ENCODE results near the gene WDR90. TPM values are rescaled to one million over a fixed set of nuclear protein-coding genes. Genes with fewer than 3 reads are reported as not detected.

WDR90 gene
- total and polyA plus RNA-seq, 2 of the 13 experiments (the other 11 are each of a cell fraction or from before 2014, with no cell fraction given): 14.9 to 28.9 TPM

DNA sequence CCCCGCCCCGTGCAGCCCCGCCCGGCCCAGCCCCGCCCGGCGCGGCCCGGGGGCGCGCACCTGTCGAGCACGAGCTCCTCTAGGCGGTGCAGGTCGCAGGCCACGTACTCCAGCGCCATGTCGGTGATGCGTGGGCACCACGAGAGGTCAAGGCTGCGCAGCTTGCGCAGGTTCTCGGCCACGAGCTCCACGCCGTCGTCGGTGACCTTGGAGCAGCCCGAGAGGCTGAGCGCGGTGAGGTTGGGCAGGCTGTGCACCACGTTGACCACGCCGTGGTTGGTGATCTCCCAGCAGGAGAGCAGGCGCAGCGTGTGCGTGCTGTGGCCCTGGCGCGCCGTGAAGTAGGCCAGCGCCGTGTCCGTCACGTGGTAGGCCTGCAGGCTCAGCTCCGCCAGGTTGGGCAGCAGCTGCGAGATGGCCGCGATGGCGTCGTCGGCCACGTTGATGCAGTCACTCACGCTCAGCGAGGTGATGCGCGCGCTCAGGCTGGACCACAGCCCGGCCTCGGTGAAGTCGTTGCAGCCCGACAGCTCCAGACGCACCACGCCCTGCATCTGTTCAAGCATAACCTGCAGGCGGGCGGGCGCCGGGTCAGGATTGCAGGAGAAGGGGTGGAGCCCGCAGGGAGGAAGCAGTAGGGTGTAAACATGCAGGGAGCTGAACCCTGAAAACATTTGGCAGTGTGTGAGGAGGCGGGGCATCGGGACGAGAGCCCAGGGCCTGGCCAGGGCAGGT is 46.4 kb downstream of the WDR90 start (continued):
- no peak for TF ChIP-seq SCMH1 (CRISPR knock-in tag; IDR thresholded peaks at IDR 0.05; ENCODE audit: borderline replicate concordance)
- no peak for TF ChIP-seq SMC3 (IDR thresholded peaks at IDR 0.05; ENCODE audit: low read length)
- peak; percentile 76; the same call in 1 of the 2 replicates for TF ChIP-seq ZFP36L1 (CRISPR knock-in tag; IDR thresholded peaks at IDR 0.05)
- TF ChIP-seq, protein P1, sequence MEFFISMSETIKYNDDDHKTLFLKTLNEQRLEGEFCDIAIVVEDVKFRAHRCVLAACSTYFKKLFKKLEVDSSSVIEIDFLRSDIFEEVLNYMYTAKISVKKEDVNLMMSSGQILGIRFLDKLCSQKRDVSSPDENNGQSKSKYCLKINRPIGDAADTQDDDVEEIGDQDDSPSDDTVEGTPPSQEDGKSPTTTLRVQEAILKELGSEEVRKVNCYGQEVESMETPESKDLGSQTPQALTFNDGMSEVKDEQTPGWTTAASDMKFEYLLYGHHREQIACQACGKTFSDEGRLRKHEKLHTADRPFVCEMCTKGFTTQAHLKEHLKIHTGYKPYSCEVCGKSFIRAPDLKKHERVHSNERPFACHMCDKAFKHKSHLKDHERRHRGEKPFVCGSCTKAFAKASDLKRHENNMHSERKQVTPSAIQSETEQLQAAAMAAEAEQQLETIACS (CRISPR knock-in tag; IDR thresholded peaks at IDR 0.05): peak; percentile 90
- TF ChIP-seq CCAR2 (optimal IDR thresholded peaks at IDR 0.05; ENCODE audit: low read depth, low read length): no peak
- TF ChIP-seq MED1 (CRISPR knock-in tag; IDR thresholded peaks at IDR 0.05): 0 out of 2 replicates have a peak, but pooled peaks have one; percentile 28
- TF ChIP-seq ELF1 (CRISPR knock-in tag; IDR thresholded peaks at IDR 0.05): no peak
- TF ChIP-seq, protein P2, sequence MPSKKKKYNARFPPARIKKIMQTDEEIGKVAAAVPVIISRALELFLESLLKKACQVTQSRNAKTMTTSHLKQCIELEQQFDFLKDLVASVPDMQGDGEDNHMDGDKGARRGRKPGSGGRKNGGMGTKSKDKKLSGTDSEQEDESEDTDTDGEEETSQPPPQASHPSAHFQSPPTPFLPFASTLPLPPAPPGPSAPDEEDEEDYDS (CRISPR knock-in tag; IDR thresholded peaks at IDR 0.05): no peak
- TF ChIP-seq, protein P3, sequence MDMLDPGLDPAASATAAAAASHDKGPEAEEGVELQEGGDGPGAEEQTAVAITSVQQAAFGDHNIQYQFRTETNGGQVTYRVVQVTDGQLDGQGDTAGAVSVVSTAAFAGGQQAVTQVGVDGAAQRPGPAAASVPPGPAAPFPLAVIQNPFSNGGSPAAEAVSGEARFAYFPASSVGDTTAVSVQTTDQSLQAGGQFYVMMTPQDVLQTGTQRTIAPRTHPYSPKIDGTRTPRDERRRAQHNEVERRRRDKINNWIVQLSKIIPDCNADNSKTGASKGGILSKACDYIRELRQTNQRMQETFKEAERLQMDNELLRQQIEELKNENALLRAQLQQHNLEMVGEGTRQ (IDR thresholded peaks at IDR 0.05; ENCODE audit: low read depth, low read length): peak; percentile 40; the same call in 1 of the 2 replicates
- TF ChIP-seq, protein P3 (CRISPR knock-in tag; IDR thresholded peaks at IDR 0.05; ENCODE audit: borderline replicate concordance): no peak
- TF ChIP-seq ZNF878 (CRISPR knock-in tag; IDR thresholded peaks at IDR 0.05): no peak
- no peak for TF ChIP-seq ZNF530 (CRISPR knock-in tag; IDR thresholded peaks at IDR 0.05; ENCODE audit: low read depth)
- TF ChIP-seq SATB2 (CRISPR knock-in tag; IDR thresholded peaks at IDR 0.05): no peak
- no peak for TF ChIP-seq KLF11 (CRISPR knock-in tag; IDR thresholded peaks at IDR 0.05)
- TF ChIP-seq IKZF4 (CRISPR knock-in tag; IDR thresholded peaks at IDR 0.05; ENCODE audit: borderline replicate concordance, low read depth, not compliant biosample characterization): peak; percentile 75
- TF ChIP-seq ARHGAP35 (CRISPR knock-in tag; IDR thresholded peaks at IDR 0.05; ENCODE audit: borderline replicate concordance): peak; percentile 77
- 0 out of 2 replicates have a peak, but pooled peaks have one; percentile 44 for TF ChIP-seq ZNF552 (CRISPR knock-in tag; IDR thresholded peaks at IDR 0.05; ENCODE audit: borderline replicate concordance)
- TF ChIP-seq, protein P4, sequence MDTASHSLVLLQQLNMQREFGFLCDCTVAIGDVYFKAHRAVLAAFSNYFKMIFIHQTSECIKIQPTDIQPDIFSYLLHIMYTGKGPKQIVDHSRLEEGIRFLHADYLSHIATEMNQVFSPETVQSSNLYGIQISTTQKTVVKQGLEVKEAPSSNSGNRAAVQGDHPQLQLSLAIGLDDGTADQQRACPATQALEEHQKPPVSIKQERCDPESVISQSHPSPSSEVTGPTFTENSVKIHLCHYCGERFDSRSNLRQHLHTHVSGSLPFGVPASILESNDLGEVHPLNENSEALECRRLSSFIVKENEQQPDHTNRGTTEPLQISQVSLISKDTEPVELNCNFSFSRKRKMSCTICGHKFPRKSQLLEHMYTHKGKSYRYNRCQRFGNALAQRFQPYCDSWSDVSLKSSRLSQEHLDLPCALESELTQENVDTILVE (CRISPR knock-in tag; IDR thresholded peaks at IDR 0.05): 0 out of 2 replicates have a peak, but pooled peaks have one; percentile 24
- TF ChIP-seq ZBTB38 (CRISPR knock-in tag; IDR thresholded peaks at IDR 0.05): peak; percentile 75
- peak; percentile 89; the same call in 1 of the 2 replicates for TF ChIP-seq KDM5B (CRISPR knock-in tag; IDR thresholded peaks at IDR 0.05; ENCODE audit: borderline replicate concordance)
- peak; percentile 85; the same call in 1 of the 2 replicates for TF ChIP-seq ZFYVE20 (CRISPR knock-in tag; IDR thresholded peaks at IDR 0.05; ENCODE audit: borderline replicate concordance, low read depth)
- no peak for TF ChIP-seq RARG (CRISPR knock-in tag; IDR thresholded peaks at IDR 0.05; ENCODE audit: low read depth)
- TF ChIP-seq CREM (IDR thresholded peaks at IDR 0.05): no peak
- no peak for TF ChIP-seq CREM (CRISPR knock-in tag; IDR thresholded peaks at IDR 0.05)
- TF ChIP-seq, protein P5, sequence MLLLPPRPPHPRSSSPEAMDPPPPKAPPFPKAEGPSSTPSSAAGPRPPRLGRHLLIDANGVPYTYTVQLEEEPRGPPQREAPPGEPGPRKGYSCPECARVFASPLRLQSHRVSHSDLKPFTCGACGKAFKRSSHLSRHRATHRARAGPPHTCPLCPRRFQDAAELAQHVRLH (CRISPR knock-in tag; IDR thresholded peaks at IDR 0.05; ENCODE audit: borderline replicate concordance, low read depth): no peak
- no peak for TF ChIP-seq NR1H2 (CRISPR knock-in tag; IDR thresholded peaks at IDR 0.05; ENCODE audit: borderline replicate concordance, low read depth)
